Inflammatory macrophage treated with lipopolysaccharide for 4 hours (primary cell): ENCODE measurements around the gene EFNA1.
"Not testable (repeated sequence)": the region's sequence is repeated elsewhere in the genome, so short reads cannot be mapped to it uniquely, and the experiment has no call there.

Experiments
- DNase-seq: peaks from one replicate; pipeline ENCODE4 v3.0.0-alpha.2; 2020

EFNA1 gene

GRCh38 chr1:155160128-155160527 is 32.5 kb downstream of the EFNA1 start:
- DNase-seq, result no peak

DNA sequence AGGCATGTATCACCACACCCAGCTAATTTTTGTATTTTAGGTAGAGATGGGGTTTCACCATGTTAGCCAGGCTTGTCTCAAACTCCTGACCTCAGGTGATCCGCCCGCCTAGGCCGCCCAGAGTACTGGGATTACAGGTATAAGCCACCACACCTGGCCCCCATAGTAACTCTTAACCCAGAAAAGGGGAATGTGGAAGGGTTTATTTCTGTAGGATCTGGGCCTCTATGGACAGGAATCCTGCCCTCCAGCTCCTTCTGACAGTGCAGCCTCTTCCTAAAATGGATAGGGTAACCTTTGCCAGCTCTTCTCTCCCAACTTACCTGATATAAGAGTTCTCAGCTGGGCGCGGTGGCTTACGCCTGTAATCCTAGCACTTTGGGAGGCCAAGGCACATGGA is 35.0 kb downstream of the EFNA1 start:
- DNase-seq, result not testable (repeated sequence)

GRCh38 chr1:155163785-155164184 is 36.1 kb downstream of the EFNA1 start:
- not testable (repeated sequence) for DNase-seq

DNA sequence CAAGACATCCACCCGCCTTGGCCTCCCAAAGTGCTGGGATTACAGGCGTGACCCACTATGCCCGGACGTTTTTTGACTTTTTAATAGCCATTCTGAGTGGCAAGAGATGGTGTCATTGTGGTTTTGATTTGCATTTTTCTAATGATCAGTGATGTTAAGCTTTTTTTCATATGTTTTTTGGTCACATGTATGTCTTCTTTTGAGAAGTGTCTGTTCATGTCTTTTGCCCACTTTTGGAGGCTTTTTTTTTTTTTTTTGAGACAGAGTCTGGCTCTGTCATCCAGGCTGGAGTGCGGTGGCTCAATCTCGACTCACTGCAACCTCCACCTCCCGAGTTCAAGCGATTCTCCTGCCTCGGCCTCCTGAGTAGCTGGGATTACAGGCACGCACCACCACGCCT is 36.9 kb downstream of the EFNA1 start:
- not testable (repeated sequence) for DNase-seq

GRCh38 chr1:155166051-155166470 is 38.4 kb downstream of the EFNA1 start:
- no peak for DNase-seq

DNA sequence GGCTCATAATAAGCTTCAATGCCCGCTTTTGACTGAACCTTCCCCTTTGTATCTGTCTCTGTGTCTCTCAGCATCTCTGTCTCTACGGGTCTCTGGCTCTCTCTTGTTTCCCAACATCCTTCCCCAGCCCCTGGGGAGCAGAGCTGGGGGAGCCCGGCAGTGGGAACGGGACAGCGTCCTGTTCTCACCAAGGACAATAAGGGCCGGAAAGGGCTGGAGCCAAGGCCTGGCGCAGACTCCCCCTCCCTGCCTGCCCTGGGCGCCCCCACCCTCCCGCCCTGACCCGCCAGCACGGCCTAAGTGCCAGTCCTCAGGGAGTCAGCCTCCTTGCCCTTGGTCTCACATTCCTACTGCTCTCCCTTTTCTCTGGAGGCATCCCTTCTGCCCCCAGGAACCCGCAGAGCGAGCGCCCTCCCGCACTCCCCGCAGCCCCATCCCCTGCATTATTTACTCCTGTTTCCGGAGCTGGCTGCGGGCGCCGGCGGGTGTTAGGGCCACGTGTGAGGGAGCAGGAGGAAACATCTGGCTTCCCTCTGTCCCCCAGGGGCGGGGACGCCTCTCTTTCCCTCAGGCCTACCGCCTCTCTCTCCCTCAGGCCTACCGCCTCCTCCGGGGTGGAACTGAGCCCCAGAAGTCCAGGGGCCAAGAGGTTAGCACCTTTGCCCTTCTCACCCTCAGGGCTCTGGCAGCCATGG is 38.9 kb downstream of the EFNA1 start:
- DNase-seq, result no peak

- peak; percentile 87 for DNase-seq
Observed at GRCh38 chr1:155167166-155168104, 39.8 kb downstream of the EFNA1 start.

- DNase-seq, result not testable (repeated sequence)
Observed at GRCh38 chr1:155168105-155168445, 40.4 kb downstream of the EFNA1 start.

DNA sequence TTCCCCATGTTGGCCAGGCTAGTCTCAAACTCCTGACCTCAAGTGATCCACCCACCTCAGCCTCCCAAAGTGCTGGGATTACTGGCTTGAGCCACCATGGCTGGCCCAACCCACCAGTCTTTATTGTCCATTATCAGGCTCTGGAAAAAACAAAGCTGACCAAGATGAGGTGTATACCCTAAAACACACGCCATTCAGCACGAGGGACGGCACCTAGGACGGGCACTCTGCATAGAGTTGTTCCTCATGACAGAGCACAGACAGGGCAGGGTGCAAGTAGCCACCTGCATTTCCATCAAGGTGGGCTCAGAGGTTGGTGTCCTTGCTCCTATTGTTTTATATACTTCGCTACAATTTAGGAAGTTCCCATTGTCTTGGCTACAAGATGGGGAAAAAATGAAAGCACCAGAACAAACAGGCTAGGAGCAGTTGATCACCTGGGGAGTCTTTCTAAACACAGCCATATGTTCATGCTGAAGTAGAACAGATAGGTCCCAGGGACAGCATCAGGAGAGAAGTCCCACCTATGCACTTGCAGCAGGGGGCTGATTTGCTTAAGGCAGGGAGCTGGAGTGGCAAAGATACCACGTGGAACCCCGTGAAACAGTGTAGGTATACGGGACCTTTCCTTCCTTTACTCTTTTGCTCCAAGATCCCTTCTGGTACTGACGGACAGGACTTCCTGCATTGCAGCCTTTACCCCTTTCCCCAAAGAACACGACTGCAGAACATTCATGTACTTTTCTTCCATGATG is 41.0 kb downstream of the EFNA1 start:
- DNase-seq, result no peak

DNA sequence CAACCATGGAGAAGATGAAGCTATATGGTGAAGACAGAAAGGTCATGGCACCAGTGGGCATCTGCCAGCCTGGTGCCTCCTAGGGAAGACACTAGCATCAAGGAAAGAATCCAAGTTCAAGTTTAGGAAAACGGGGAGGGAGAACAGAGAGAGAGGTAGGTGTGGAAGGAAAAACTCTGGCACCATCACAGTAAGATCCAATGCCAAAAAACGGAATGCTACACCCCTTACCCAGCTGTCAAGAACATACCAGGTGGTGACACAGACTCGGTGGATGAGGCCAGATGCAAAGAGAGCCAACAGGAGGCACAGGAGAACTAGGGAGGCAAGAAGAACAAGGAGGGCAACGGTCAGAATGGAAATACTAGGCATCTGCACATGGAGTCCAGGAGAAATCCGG is 41.9 kb downstream of the EFNA1 start:
- DNase-seq, result no peak

- DNase-seq, result no peak
Observed at GRCh38 chr1:155170101-155170785, 42.6 kb downstream of the EFNA1 start.

- DNase-seq, result no peak
Observed at GRCh38 chr1:155170806-155171205, 43.1 kb downstream of the EFNA1 start.

DNA sequence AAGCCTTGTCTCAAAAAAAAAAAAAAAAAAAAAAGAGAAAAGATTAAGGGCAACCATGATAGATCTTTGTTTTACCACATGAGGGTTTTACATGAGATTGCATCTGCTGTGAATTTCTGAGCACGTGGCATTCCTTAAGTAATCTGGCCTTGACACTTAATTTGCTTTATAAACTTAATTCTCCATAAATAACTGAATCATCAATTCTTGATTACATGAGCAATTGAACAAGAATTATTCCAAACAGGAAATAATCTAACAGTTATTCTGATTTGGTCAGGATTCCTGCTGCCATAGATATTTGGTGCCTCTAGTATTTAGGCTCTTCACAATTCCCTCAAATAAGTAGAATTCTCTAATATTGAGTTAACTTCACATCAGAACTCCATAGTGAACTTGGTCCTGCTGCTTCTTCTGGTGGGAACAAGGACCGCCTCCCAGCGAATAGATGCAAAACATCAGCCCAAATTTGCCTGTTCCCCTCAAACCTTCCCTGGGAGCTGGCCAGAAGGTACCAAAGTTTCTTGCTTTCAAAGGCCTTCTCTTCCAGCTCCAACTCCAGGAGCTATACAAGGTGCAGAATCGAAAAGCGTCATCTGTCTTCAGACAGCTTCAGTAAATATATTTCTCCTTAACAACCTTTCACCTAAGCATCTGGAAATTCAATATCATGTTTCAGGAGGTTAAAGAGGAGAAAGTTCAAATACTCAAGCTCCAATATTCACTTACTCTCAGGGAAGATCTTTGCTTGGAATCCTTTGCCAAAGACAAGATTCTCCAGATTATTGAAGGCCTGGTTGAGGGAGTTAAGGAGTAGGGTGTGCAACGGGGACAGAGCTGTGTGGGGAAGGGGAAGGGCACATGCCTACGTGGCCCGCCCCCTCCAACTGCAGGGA is 44.4 kb downstream of the EFNA1 start:
- no peak for DNase-seq

- peak; percentile 96 for DNase-seq
Observed at GRCh38 chr1:155172732-155173477, 45.2 kb downstream of the EFNA1 start, which contains the start of gene KRTCAP2. Gene KRTCAP2, minus strand, starts transcription at chr1:155173304. Its CDS starts 80 bp downstream, at chr1:155173224.

GRCh38 chr1:155173478-155174323 is 46.0 kb downstream of the EFNA1 start, which contains the start of gene TRIM46:
Gene TRIM46, plus strand, starts transcription at chr1:155173849. Its CDS starts 118 bp downstream, at chr1:155173967.
- no peak for DNase-seq

- no peak for DNase-seq
Observed at GRCh38 chr1:155174324-155175280, 46.9 kb downstream of the EFNA1 start.

DNA sequence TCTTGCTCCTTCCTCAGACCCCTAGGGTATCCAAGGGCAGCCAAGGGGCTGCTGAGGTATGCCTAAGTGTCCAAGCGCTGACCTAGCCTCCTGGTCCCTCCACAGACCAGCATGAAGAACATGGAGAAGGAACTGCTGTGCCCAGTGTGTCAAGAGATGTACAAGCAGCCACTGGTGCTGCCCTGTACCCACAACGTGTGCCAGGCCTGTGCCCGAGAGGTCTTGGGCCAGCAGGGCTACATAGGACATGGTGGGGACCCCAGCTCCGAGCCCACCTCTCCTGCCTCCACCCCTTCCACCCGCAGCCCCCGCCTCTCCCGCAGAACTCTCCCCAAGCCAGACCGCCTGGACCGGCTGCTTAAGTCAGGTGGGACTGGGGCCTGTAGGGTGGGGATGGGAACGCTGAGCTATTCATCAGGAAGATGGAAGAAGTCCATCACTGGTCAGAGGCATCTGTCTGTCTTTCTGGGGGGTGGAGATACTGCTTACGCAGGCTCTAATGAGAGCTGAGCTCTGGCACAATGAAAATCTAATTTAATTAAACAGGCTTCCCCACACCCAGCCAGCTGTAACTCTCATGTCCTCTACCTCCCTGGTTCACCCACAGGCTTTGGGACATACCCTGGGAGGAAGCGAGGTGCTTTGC is 47.7 kb downstream of the EFNA1 start:
- DNase-seq, result no peak

- DNase-seq, result no peak
Observed at GRCh38 chr1:155175927-155176371, 48.3 kb downstream of the EFNA1 start.
